ENCODE measurements around the gene PARD3.
"Not testable (repeated sequence)": the region's sequence is repeated elsewhere in the genome, so short reads cannot be mapped to it uniquely, and the experiment has no call there.

The PARD3 gene

DNA sequence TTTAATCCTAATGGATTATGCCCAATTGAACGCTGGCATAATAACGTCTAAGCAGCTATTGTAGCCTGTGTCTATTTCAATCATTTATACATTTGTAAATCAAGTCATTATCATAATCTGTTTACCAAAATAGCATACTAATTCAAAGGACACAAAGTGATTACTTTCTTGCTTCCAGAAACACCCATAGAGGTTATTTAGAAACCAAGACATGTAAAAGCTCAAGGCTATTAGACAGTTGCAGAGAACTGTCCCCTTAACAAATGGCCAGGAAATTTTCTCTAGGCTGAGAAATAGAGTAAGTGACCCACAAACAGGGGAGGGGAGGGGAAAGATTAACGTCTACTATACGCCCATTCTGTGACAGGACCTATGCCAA lies 455.7 kb downstream of the PARD3 start:
- Histone ChIP-seq H4K8ac (ENCODE audit: low read depth, low read length) (no peak overlapping the region), H2BK12ac (ENCODE audit: low read length) (no peak overlapping the region), H3K79me2 (ENCODE audit: control insufficient read depth, insufficient read depth, low read length, poor library complexity) (no peaks in the 10 kb centered on the region), H2AFZ (ENCODE audit: insufficient read depth, low read length, poor library complexity) (no peak overlapping the region), H3K18ac (ENCODE audit: low read length) (no peak overlapping the region), H3K4me2 (ENCODE audit: low read length) (no peak overlapping the region), H2BK120ac (ENCODE audit: insufficient read depth, low read length, poor library complexity) (no peak overlapping the region), H4K91ac (ENCODE audit: low read depth, low read length) (no peak overlapping the region), H2AK5ac (ENCODE audit: low read length) (no peak overlapping the region), H2BK5ac (ENCODE audit: low read depth, low read length, poor library complexity) (no peak overlapping the region), H3K23ac (ENCODE audit: low read length) (no peak overlapping the region), H3K4ac (ENCODE audit: low read depth, low read length) (no peak overlapping the region), H3K79me1 (ENCODE audit: low read length) (no peaks in the 10 kb centered on the region), H3K27me3 (ENCODE audit: insufficient read depth, low read length) (no peaks in the 10 kb centered on the region), H3K14ac (ENCODE audit: low read length) (no peak overlapping the region), H3K36me3 (ENCODE audit: control insufficient read depth in 1 of 2, insufficient read depth in 2 of 2, low read length in 2 of 2) (peaks cover 0 to 2% of the 10 kb centered on the region in 2 experiments), H3K4me3 (ENCODE audit: low read depth, low read length) (no peak overlapping the region), H3K9me3 (ENCODE audit: insufficient read depth, low read depth, low read length) (no peaks in the 10 kb centered on the region), H3K9ac (ENCODE audit: low read length) (no peak overlapping the region), H3K27ac (ENCODE audit: low read depth, low read length) (no peak overlapping the region), H3K4me1 (ENCODE audit: control insufficient read depth in 1 of 2, insufficient read depth in 2 of 2, low read length in 2 of 2) (no peaks in the 10 kb centered on the region), H4K12ac (ENCODE audit: low read depth, low read length) (no peak overlapping the region)
- no CpG with 5 or more reads among the region's 4 CpGs for WGBS (ENCODE audit: extremely low coverage, insufficient coverage, insufficient read length)
- no peak for DNase-seq

- H3K18ac ChIP-seq (ENCODE audit: low read length), result no peak overlapping the region
- H3K14ac ChIP-seq (ENCODE audit: low read length), result no peak overlapping the region
- H2AFZ ChIP-seq (ENCODE audit: insufficient read depth, low read length, poor library complexity), result no peak overlapping the region
- H3K79me2 ChIP-seq (ENCODE audit: control insufficient read depth, insufficient read depth, low read length, poor library complexity), result no peaks in the 10 kb centered on the region
- no peaks in the 10 kb centered on the region for H3K9me3 ChIP-seq (ENCODE audit: insufficient read depth, low read depth, low read length)
- no peak overlapping the region for H3K23ac ChIP-seq (ENCODE audit: low read length)
- H3K9ac ChIP-seq (ENCODE audit: low read length), result no peak overlapping the region
- H2BK120ac ChIP-seq (ENCODE audit: insufficient read depth, low read length, poor library complexity), result no peak overlapping the region
- no peak overlapping the region for H2BK12ac ChIP-seq (ENCODE audit: low read length)
- no peak overlapping the region for H3K4me3 ChIP-seq (ENCODE audit: low read depth, low read length)
- no peaks in the 10 kb centered on the region for H3K27me3 ChIP-seq (ENCODE audit: insufficient read depth, low read length)
- no peak for DNase-seq
- H3K4me2 ChIP-seq (ENCODE audit: low read length), result no peak overlapping the region
- no peak overlapping the region for H2BK5ac ChIP-seq (ENCODE audit: low read depth, low read length, poor library complexity)
- H4K91ac ChIP-seq (ENCODE audit: low read depth, low read length), result no peak overlapping the region
- H3K4me1 ChIP-seq (ENCODE audit: control insufficient read depth in 1 of 2, insufficient read depth in 2 of 2, low read length in 2 of 2), result no peaks in the 10 kb centered on the region
- peaks cover 0 to 2% of the 10 kb centered on the region in 2 experiments for H3K36me3 ChIP-seq (ENCODE audit: control insufficient read depth in 1 of 2, insufficient read depth in 2 of 2, low read length in 2 of 2)
- no peak overlapping the region for H4K12ac ChIP-seq (ENCODE audit: low read depth, low read length)
- H3K27ac ChIP-seq (ENCODE audit: low read depth, low read length), result no peak overlapping the region
- no peak overlapping the region for H4K8ac ChIP-seq (ENCODE audit: low read depth, low read length)
- H3K4ac ChIP-seq (ENCODE audit: low read depth, low read length), result no peak overlapping the region
- WGBS (ENCODE audit: extremely low coverage, insufficient coverage, insufficient read length), result no CpG with 5 or more reads among the region's 2 CpGs
- no peak overlapping the region for H2AK5ac ChIP-seq (ENCODE audit: low read length)
- H3K79me1 ChIP-seq (ENCODE audit: low read length), result no peaks in the 10 kb centered on the region
These were observed 456.2 kb downstream of the PARD3 start for GRCh38 chr10:34358729-34359434.

- no peak overlapping the region for H2AFZ ChIP-seq (ENCODE audit: insufficient read depth, low read length, poor library complexity)
- H2AK5ac ChIP-seq (ENCODE audit: low read length), result no peak overlapping the region
- no peak for DNase-seq
- no peak overlapping the region for H3K23ac ChIP-seq (ENCODE audit: low read length)
- H2BK12ac ChIP-seq (ENCODE audit: low read length), result no peak overlapping the region
- no peak overlapping the region for H3K14ac ChIP-seq (ENCODE audit: low read length)
- H4K12ac ChIP-seq (ENCODE audit: low read depth, low read length), result no peak overlapping the region
- H3K9ac ChIP-seq (ENCODE audit: low read length), result no peak overlapping the region
- H2BK120ac ChIP-seq (ENCODE audit: insufficient read depth, low read length, poor library complexity), result no peak overlapping the region
- no peak overlapping the region for H4K8ac ChIP-seq (ENCODE audit: low read depth, low read length)
- no peak overlapping the region for H2BK5ac ChIP-seq (ENCODE audit: low read depth, low read length, poor library complexity)
- H3K79me1 ChIP-seq (ENCODE audit: low read length), result no peaks in the 10 kb centered on the region
- no peak overlapping the region for H3K4me3 ChIP-seq (ENCODE audit: low read depth, low read length)
- H3K27ac ChIP-seq (ENCODE audit: low read depth, low read length), result no peak overlapping the region
- H3K4me2 ChIP-seq (ENCODE audit: low read length), result no peak overlapping the region
- no peaks in the 10 kb centered on the region for H3K79me2 ChIP-seq (ENCODE audit: control insufficient read depth, insufficient read depth, low read length, poor library complexity)
- H3K4ac ChIP-seq (ENCODE audit: low read depth, low read length), result no peak overlapping the region
- H3K18ac ChIP-seq (ENCODE audit: low read length), result no peak overlapping the region
- no peaks in the 10 kb centered on the region for H3K27me3 ChIP-seq (ENCODE audit: insufficient read depth, low read length)
- peaks cover 0 to 2% of the 10 kb centered on the region in 2 experiments for H3K36me3 ChIP-seq (ENCODE audit: control insufficient read depth in 1 of 2, insufficient read depth in 2 of 2, low read length in 2 of 2)
- no peaks in the 10 kb centered on the region for H3K4me1 ChIP-seq (ENCODE audit: control insufficient read depth in 1 of 2, insufficient read depth in 2 of 2, low read length in 2 of 2)
- no peak overlapping the region for H4K91ac ChIP-seq (ENCODE audit: low read depth, low read length)
- H3K9me3 ChIP-seq (ENCODE audit: insufficient read depth, low read depth, low read length), result no peaks in the 10 kb centered on the region
These were observed 458.6 kb downstream of the PARD3 start for GRCh38 chr10:34356463-34356862.

GRCh38 chr10:34353530-34353929 lies 461.6 kb downstream of the PARD3 start:
- H3K27ac ChIP-seq (ENCODE audit: low read depth, low read length); H3K14ac ChIP-seq (ENCODE audit: low read length); H3K36me3 ChIP-seq (ENCODE audit: control insufficient read depth in 1 of 2, insufficient read depth in 2 of 2, low read length in 2 of 2); H3K27me3 ChIP-seq (ENCODE audit: insufficient read depth, low read length); H4K12ac ChIP-seq (ENCODE audit: low read depth, low read length); H2AFZ ChIP-seq (ENCODE audit: insufficient read depth, low read length, poor library complexity); H3K79me1 ChIP-seq (ENCODE audit: low read length); H4K91ac ChIP-seq (ENCODE audit: low read depth, low read length); H3K4me2 ChIP-seq (ENCODE audit: low read length); H2AK5ac ChIP-seq (ENCODE audit: low read length); H3K18ac ChIP-seq (ENCODE audit: low read length); H3K79me2 ChIP-seq (ENCODE audit: control insufficient read depth, insufficient read depth, low read length, poor library complexity); H3K9ac ChIP-seq (ENCODE audit: low read length); H2BK5ac ChIP-seq (ENCODE audit: low read depth, low read length, poor library complexity); H4K8ac ChIP-seq (ENCODE audit: low read depth, low read length); H3K23ac ChIP-seq (ENCODE audit: low read length); H2BK12ac ChIP-seq (ENCODE audit: low read length); H3K4me3 ChIP-seq (ENCODE audit: low read depth, low read length); DNase-seq; H3K4me1 ChIP-seq (ENCODE audit: control insufficient read depth in 1 of 2, insufficient read depth in 2 of 2, low read length in 2 of 2); H2BK120ac ChIP-seq (ENCODE audit: insufficient read depth, low read length, poor library complexity); H3K4ac ChIP-seq (ENCODE audit: low read depth, low read length); H3K9me3 ChIP-seq (ENCODE audit: insufficient read depth, low read depth, low read length): not testable (repeated sequence)
- WGBS (ENCODE audit: extremely low coverage, insufficient coverage, insufficient read length), result no CpG with 5 or more reads among the region's 4 CpGs

Data from trophoblast cell (in vitro differentiated cells and primary cell).